Common myeloid progenitor, CD34-positive (primary cell): Measurements from ENCODE around the gene TRMU. TPM values are rescaled to one million over a fixed set of nuclear protein-coding genes. Genes with fewer than 3 reads are reported as not detected.

ENCODE experiments used
- CTCF ChIA-PET: fragments of 350-600 bp; sonication (Branson Sonifier 250); formaldehyde crosslinking; loops from one replicate; lab custom pipeline; 2021; ENCODE audit warnings: antibody characterized with exemption; lab: Charles Lee
- POLR2A ChIA-PET: fragments of 350-600 bp; sonication (Branson Sonifier 250); formaldehyde crosslinking; loops from one replicate; lab custom pipeline; 2021; ENCODE audit warnings: antibody characterized with exemption; lab: Charles Lee
- DNase-seq, 3 donors: peaks; one replicate each; pipeline versions ENCODE4 v3.0.0 to v3.0.0-alpha.2; 2013
- H3K27ac ChIP-seq, 2 experiments: 1 replicate in 1 of 2; 2 replicates in 1 of 2; pipeline ENCODE4 v1.7.0; 2013; ENCODE audit warnings: inconsistent platforms in 2 of 2, low read length in 2 of 2, mild to moderate bottlenecking in 2 of 2, low read depth in 1 of 2, moderate library complexity in 1 of 2; ENCODE audit not compliant: severe bottlenecking in 2 of 2, insufficient read depth in 1 of 2, poor library complexity in 1 of 2
- H3K27me3 ChIP-seq, 5 experiments: replicated peaks in 2 of 5; 1 replicate in 3 of 5; 2 replicates in 2 of 5; pipeline versions ENCODE4 v1.6.1 to v1.7.0; 2013; ENCODE audit warnings: low read length in 4 of 5, mild to moderate bottlenecking in 2 of 5, moderate library complexity in 2 of 5, inconsistent platforms in 1 of 5; ENCODE audit not compliant: insufficient read depth in 5 of 5, control insufficient read depth in 4 of 5
- H3K36me3 ChIP-seq, 4 experiments: 1 replicate in 2 of 4; 2 replicates in 2 of 4; pipeline versions ENCODE4 v1.6.1 to v1.7.0; 2013; ENCODE audit warnings: low read length in 3 of 4, control low read depth in 1 of 4, mild to moderate bottlenecking in 1 of 4; ENCODE audit not compliant: control insufficient read depth in 4 of 4, insufficient read depth in 4 of 4
- H3K4me1 ChIP-seq, 4 experiments: 1 replicate in 3 of 4; 2 replicates in 1 of 4; pipeline versions ENCODE4 v1.6.1 to v1.7.1; 2013; ENCODE audit warnings: low read length in 3 of 4, mild to moderate bottlenecking in 3 of 4, control low read depth in 1 of 4, inconsistent platforms in 1 of 4, moderate library complexity in 1 of 4; ENCODE audit not compliant: control insufficient read depth in 4 of 4, insufficient read depth in 4 of 4; ENCODE audit errors: control extremely low read depth in 1 of 4
- H3K4me3 ChIP-seq, 7 experiments: 1 replicate in 4 of 7; 2 replicates in 3 of 7; pipeline versions ENCODE4 v1.5.1 to v1.7.0; 2013; ENCODE audit warnings: mild to moderate bottlenecking in 7 of 7, low read length in 6 of 7, moderate library complexity in 6 of 7, inconsistent platforms in 2 of 7, low read depth in 2 of 7, control low read depth in 1 of 7; ENCODE audit not compliant: insufficient read depth in 4 of 7, control insufficient read depth in 1 of 7; ENCODE audit errors: extremely low read depth in 1 of 7
- H3K9me3 ChIP-seq, 5 experiments: 1 replicate in 4 of 5; 2 replicates in 1 of 5; pipeline versions ENCODE4 v1.6.1 to v1.7.1; 2013; ENCODE audit warnings: low read length in 4 of 5, mild to moderate bottlenecking in 2 of 5, inconsistent platforms in 1 of 5, low read depth in 1 of 5, moderate library complexity in 1 of 5; ENCODE audit not compliant: control insufficient read depth in 4 of 5, insufficient read depth in 2 of 5; ENCODE audit errors: control extremely low read depth in 1 of 5
- WGBS: methylation state at CpG from one replicate; pipeline ENCODE4 v1.1.5; 2013; ENCODE audit not compliant: insufficient coverage; 5-methylcytosine and 5-hydroxymethylcytosine counted together
- polyA plus RNA-seq: library from polyadenylated mRNA; unstranded; fragments of 120-200 nt; gene quantifications from one replicate; pipeline ENCODE4 v1.2.1, GENCODE V29; 2013

TRMU gene
- polyA plus RNA-seq = 21.5 TPM

GRCh38 chr22:46335201-46336118 is at the start of gene TRMU:
Gene TRMU (plus strand): TSS chr22:46335714. CDS start chr22:46335765, 51 bp downstream.
- peaks cover 12 to 56% (median 34%) of the 10 kb centered on the region in 4 experiments for H3K36me3 ChIP-seq
- peak; percentile 63 to 85 (median 72) for DNase-seq
- H3K27me3 ChIP-seq = no peaks in the 10 kb centered on the region
- H3K4me3 ChIP-seq = peak within 1 kb of the TSS; percentile 72 to 96 (median 92)
- ChIA-PET CTCF (interaction anchor here (1.2 kb wide), 1 partner anchor 214 kb away, joined by 3 read pairs; no protein-coding TSS in a partner anchor), POLR2A (interaction anchor here (0.6 to 0.7 kb wide), 2 partner anchors 206 to 221 kb away, joined by 3 read pairs; no protein-coding TSS in a partner anchor)
- H3K27ac ChIP-seq = peak within 1 kb of the TSS; percentile 50 to 86
- under 1% methylated on average over 64 of the region's 93 CpGs for WGBS
- H3K4me1 ChIP-seq = peaks cover 7 to 20% (median 14%) of the 10 kb centered on the region in 4 experiments
- no peaks in the 10 kb centered on the region for H3K9me3 ChIP-seq

GRCh38 chr22:46286006-46286405 is 49.5 kb upstream of the TRMU start:
- 100% methylated on average over 1 of the region's 3 CpGs for WGBS
- H3K4me1 ChIP-seq = peaks cover 3 to 38% (median 24%) of the 10 kb centered on the region in 4 experiments
- H3K4me3 ChIP-seq = no peak overlapping the region
- ChIA-PET CTCF (interaction anchor here (1.0 to 1.1 kb wide), 4 partner anchors 9 to 131 kb away, joined by 3 to 4 read pairs (median 4); partner anchors contain the start of gene PKDREJ), POLR2A (interaction anchor here (0.6 to 1.2 kb wide), 2 partner anchors 143 to 197 kb away, joined by 3 to 4 read pairs; no protein-coding TSS in a partner anchor)
- no peaks in the 10 kb centered on the region for H3K9me3 ChIP-seq
- H3K27me3 ChIP-seq = no peaks in the 10 kb centered on the region
- no peak overlapping the region for H3K27ac ChIP-seq
- no peak for DNase-seq
- peaks cover 6 to 60% (median 33%) of the 10 kb centered on the region in 4 experiments for H3K36me3 ChIP-seq

DNA sequence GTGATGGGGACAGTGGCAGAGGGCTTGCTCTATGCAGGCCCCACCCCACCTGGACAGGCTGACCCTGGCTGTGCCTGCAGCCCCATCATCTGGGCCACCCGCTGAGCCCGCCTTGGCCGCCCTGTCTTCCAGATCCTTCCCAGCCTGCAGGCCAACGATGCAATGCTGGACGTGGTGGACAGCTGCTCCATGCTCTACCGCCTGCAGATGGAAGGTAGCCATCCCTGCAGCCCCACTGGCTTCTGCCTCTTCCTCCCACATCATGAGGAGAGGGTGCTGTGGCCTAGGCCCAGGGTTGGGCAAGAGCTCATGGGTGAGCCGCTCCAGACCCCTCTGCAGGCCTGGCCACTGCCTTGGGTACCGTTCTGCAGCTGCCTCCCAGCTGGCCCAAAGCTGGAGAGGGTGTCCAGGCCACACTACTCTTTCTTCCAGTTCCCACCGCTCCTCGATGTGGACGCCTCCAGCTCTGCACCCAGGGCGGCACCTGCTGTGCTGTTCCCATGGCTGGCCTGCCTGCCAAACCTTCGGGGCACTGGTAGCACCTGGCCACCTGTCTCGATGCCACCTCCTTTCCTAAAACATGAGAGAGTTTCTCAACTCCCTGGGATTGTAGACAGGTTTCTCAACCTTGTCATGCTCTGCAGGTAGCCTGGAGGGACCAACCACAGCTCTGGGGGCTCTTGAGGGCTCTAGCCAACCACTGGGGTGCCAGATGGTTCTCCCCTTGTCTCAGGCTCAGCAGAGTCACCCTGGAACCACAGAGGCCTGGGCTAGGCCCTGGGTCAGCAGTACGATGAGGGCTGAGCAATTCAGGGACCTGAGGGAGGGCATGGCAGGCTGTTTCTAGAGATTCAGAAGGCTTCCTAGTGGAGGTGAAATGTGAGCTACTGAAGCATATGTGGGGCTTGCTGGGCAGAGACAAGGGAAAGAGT is 48.3 kb upstream of the TRMU start:
- DNase-seq = no peak
- WGBS = 100% methylated on average over 10 of the region's 15 CpGs
- H3K4me1 ChIP-seq = peaks cover 3 to 38% (median 24%) of the 10 kb centered on the region in 4 experiments
- peaks cover 0 to 3% (median 0%) of the 10 kb centered on the region in 5 experiments for H3K9me3 ChIP-seq
- H3K36me3 ChIP-seq = peaks cover 6 to 51% (median 32%) of the 10 kb centered on the region in 4 experiments
- H3K27ac ChIP-seq = peak overlapping the region; percentile 40 to 67
- POLR2A ChIA-PET = interaction anchor here (1.1 to 1.5 kb wide), 2 partner anchors 20 to 37 kb away, joined by 4 to 5 read pairs; partner anchors contain the start of genes CDPF1 and TTC38
- H3K27me3 ChIP-seq = no peaks in the 10 kb centered on the region
- peak overlapping the region in 3 of 7 experiments; percentile 45 to 60 (median 56) for H3K4me3 ChIP-seq
- CTCF ChIA-PET = interaction anchor here (0.9 to 2.2 kb wide), 5 partner anchors 9 to 36 kb away, joined by 3 to 9 read pairs (median 4); partner anchors contain the start of genes CDPF1 and PKDREJ

- ChIA-PET CTCF (interaction anchor here (1.0 to 2.2 kb wide), 4 partner anchors 10 to 291 kb away, joined by 3 to 9 read pairs (median 4); partner anchors contain the start of gene CDPF1), POLR2A (interaction anchor here (0.6 to 1.5 kb wide), 5 partner anchors 9 to 66 kb away, joined by 3 to 5 read pairs (median 4); partner anchors contain the start of genes CDPF1, GTSE1 and TTC38)
- Histone ChIP-seq H3K36me3 (peaks cover 6 to 53% (median 27%) of the 10 kb centered on the region in 4 experiments), H3K9me3 (peaks cover 0 to 3% (median 0%) of the 10 kb centered on the region in 5 experiments), H3K4me1 (peaks cover 3 to 46% (median 27%) of the 10 kb centered on the region in 4 experiments), H3K27ac (peak overlapping the region; percentile 40 to 67), H3K27me3 (no peaks in the 10 kb centered on the region), H3K4me3 (peak overlapping the region in 5 of 7 experiments; percentile 19 to 60 (median 45))
- 27% methylated on average over 17 of the region's 24 CpGs for WGBS
- DNase-seq = peak; percentile 69 to 95 (median 91)
Observed at GRCh38 chr22:46287873-46288751, 47.4 kb upstream of the TRMU start.

- CTCF ChIA-PET = interaction anchor here (0.8 to 2.2 kb wide), 4 partner anchors 19 to 292 kb away, joined by 3 to 9 read pairs (median 4); partner anchors contain the start of gene CDPF1
- peaks cover 0 to 3% (median 0%) of the 10 kb centered on the region in 5 experiments for H3K9me3 ChIP-seq
- no peak overlapping the region for H3K27ac ChIP-seq
- peaks cover 3 to 54% (median 35%) of the 10 kb centered on the region in 4 experiments for H3K4me1 ChIP-seq
- POLR2A ChIA-PET = interaction anchor here (0.6 to 1.5 kb wide), 4 partner anchors 8 to 67 kb away, joined by 3 to 5 read pairs (median 4); partner anchors contain the start of genes CDPF1, GTSE1 and TTC38
- peaks cover 6 to 48% (median 25%) of the 10 kb centered on the region in 4 experiments for H3K36me3 ChIP-seq
- WGBS = 96% methylated on average over 7 of the region's 7 CpGs
- peak overlapping the region in 3 of 7 experiments; percentile 21 to 60 (median 45) for H3K4me3 ChIP-seq
- no peak for DNase-seq
- H3K27me3 ChIP-seq = no peaks in the 10 kb centered on the region
Observed at GRCh38 chr22:46288846-46289243, 46.7 kb upstream of the TRMU start.
